ENCODE data around the gene HOXA5. TPM values are rescaled to one million over a fixed set of nuclear protein-coding genes. Genes with fewer than 3 reads are reported as not detected.

The HOXA5 gene
- total RNA-seq, 3 donors from 2014 or later, result 16.1 to 26.6 (median 23.8) TPM

DNA sequence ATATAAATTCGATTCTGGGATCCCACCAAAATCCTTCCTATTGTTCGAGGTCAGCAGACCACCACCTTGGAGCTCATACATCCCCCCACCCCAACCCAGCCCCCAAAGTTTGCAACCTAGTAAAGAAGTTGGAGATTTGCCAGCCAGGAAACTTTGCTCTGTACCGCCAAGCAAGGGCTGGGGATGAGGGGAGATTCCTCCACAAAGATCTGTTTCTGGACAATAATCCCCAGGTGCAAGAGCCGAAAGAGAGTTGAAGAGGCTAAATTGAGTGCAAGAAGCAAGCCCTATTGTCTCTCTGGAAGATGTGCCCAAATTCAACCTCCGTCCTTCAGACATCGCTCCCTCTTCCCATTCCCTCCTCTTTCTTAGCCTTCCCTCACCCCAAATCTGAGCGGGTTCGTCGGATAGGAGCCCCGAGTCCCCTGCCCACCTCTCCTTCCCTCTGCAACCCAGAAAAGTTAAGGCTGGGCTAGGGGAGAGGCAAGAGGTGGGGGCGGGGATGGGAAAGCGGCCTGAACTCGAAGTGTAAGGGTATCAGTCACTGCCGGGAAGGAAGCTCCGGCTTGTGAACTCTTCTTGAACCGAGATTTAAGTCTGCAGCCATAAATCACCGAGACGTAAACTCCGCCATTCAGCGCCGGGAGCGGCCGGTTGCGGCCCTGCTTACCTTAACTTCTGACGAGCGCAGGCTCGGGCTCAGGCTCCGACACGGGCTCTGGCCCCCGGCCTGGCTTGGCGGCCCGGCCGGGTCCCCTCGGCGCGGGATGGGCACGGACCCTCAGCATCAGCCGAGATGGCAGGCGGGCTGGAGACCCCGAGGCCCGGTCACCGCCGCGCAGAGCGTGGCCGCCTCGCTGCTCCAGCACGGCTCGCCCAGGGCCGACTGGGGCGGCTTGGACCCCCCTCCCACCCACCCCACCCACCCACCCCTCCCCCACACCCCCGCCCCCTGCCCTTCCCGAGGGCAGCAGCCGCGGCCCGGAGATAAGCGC, 30.2 kb downstream of the HOXA5 start:
- H3K4me1 ChIP-seq (ENCODE audit: low read depth), result peaks cover 51% of the 10 kb centered on the region
- ATAC-seq, result peak; percentile 67
- peak; percentile 79 to 87 (median 82) for DNase-seq
- TF ChIP-seq, protein P1, sequence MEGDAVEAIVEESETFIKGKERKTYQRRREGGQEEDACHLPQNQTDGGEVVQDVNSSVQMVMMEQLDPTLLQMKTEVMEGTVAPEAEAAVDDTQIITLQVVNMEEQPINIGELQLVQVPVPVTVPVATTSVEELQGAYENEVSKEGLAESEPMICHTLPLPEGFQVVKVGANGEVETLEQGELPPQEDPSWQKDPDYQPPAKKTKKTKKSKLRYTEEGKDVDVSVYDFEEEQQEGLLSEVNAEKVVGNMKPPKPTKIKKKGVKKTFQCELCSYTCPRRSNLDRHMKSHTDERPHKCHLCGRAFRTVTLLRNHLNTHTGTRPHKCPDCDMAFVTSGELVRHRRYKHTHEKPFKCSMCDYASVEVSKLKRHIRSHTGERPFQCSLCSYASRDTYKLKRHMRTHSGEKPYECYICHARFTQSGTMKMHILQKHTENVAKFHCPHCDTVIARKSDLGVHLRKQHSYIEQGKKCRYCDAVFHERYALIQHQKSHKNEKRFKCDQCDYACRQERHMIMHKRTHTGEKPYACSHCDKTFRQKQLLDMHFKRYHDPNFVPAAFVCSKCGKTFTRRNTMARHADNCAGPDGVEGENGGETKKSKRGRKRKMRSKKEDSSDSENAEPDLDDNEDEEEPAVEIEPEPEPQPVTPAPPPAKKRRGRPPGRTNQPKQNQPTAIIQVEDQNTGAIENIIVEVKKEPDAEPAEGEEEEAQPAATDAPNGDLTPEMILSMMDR (IDR thresholded peaks at IDR 0.05), result no peak
- H3K9me3 ChIP-seq, result no peaks in the 10 kb centered on the region
- intact Hi-C loops (cut with DNase I, micrococcal nuclease), result no loop called here
- peak overlapping the region; percentile 11 for H3K4me3 ChIP-seq
- no peaks in the 10 kb centered on the region for H3K36me3 ChIP-seq (ENCODE audit: low read depth)

- peaks cover 48% of the 10 kb centered on the region for H3K4me1 ChIP-seq (ENCODE audit: low read depth)
- DNase-seq (no peak), ATAC-seq (no peak)
- no peak overlapping the region for H3K4me3 ChIP-seq
- TF ChIP-seq, protein P1 (IDR thresholded peaks at IDR 0.05), result no peak
- no peaks in the 10 kb centered on the region for H3K36me3 ChIP-seq (ENCODE audit: low read depth)
- intact Hi-C loops (cut with DNase I, micrococcal nuclease), result no loop called here
- H3K9me3 ChIP-seq, result no peaks in the 10 kb centered on the region
Measured at GRCh38 chr7:27112361-27112760, 31.1 kb downstream of the HOXA5 start.

- no peaks in the 10 kb centered on the region for H3K36me3 ChIP-seq (ENCODE audit: low read depth)
- TF ChIP-seq, protein P1 (IDR thresholded peaks at IDR 0.05), result no peak
- intact Hi-C loops (cut with DNase I, micrococcal nuclease), result no loop called here
- H3K4me3 ChIP-seq, result no peak overlapping the region
- no peak for DNase-seq
- H3K4me1 ChIP-seq (ENCODE audit: low read depth), result peaks cover 44% of the 10 kb centered on the region
- ATAC-seq, result no peak
- H3K9me3 ChIP-seq, result no peaks in the 10 kb centered on the region
Measured at GRCh38 chr7:27111751-27112277, 31.7 kb downstream of the HOXA5 start.

GRCh38 chr7:27111042-27111750, 32.3 kb downstream of the HOXA5 start:
- peak in 2 of 3 donors; percentile 32 to 44 for DNase-seq
- H3K9me3 ChIP-seq, result no peaks in the 10 kb centered on the region
- no peaks in the 10 kb centered on the region for H3K36me3 ChIP-seq (ENCODE audit: low read depth)
- no peak for ATAC-seq
- TF ChIP-seq, protein P1 (IDR thresholded peaks at IDR 0.05), result no peak
- intact Hi-C loops (cut with DNase I, micrococcal nuclease), result no loop called here
- no peak overlapping the region for H3K4me3 ChIP-seq
- peaks cover 49% of the 10 kb centered on the region for H3K4me1 ChIP-seq (ENCODE audit: low read depth)

GRCh38 chr7:27110186-27111031, 33.1 kb downstream of the HOXA5 start:
- peak; percentile 33 for ATAC-seq
- Histone ChIP-seq H3K4me1 (ENCODE audit: low read depth) (peaks cover 49% of the 10 kb centered on the region), H3K9me3 (no peaks in the 10 kb centered on the region), H3K36me3 (ENCODE audit: low read depth) (no peaks in the 10 kb centered on the region), H3K4me3 (no peak overlapping the region)
- intact Hi-C loops (cut with DNase I, micrococcal nuclease), result no loop called here
- TF ChIP-seq, protein P1 (IDR thresholded peaks at IDR 0.05), result no peak
- DNase-seq, result peak; percentile 79 to 89 (median 82)
